Cardiac fibroblast (primary cell): ENCODE measurements around the gene KIF21B.

Experiments used
- DNase-seq, 2 donors: peaks; one replicate each; pipeline versions ENCODE4 v3.0.0 to v3.0.0-alpha.2; 2010; ENCODE audit warnings: low read depth in 2 of 2
- H3K4me3 ChIP-seq, 2 donors: replicated peaks in 1 of 2; 1 replicate in 1 of 2; 2 replicates in 1 of 2; pipeline ENCODE4 v1.5.1; 2011; ENCODE audit warnings: low read depth in 2 of 2, low read length in 2 of 2, mild to moderate bottlenecking in 2 of 2, moderate library complexity in 1 of 2
- CTCF ChIP-seq: IDR thresholded peaks from one replicate; pipeline ENCODE4 v1.5.1; 2011; ENCODE audit warnings: low read depth, mild to moderate bottlenecking, low read length, inconsistent platforms

Gene KIF21B

GRCh38 chr1:201026836-201027235 lies 3.3 kb upstream of the KIF21B start:
- DNase-seq, result no peak
- TF ChIP-seq CTCF, result no peak
- H3K4me3 ChIP-seq, result no peak overlapping the region

- no peak for DNase-seq
- H3K4me3 ChIP-seq, result no peak overlapping the region
- no peak for TF ChIP-seq CTCF
Observed at GRCh38 chr1:201026234-201026633, 2.7 kb upstream of the KIF21B start.

GRCh38 chr1:201025571-201026002 lies 2.1 kb upstream of the KIF21B start:
- TF ChIP-seq CTCF, result peak; percentile 51
- no peak overlapping the region for H3K4me3 ChIP-seq
- peak; percentile 42 to 51 for DNase-seq

GRCh38 chr1:201024625-201024998 lies 1.1 kb upstream of the KIF21B start:
- no peak for TF ChIP-seq CTCF
- H3K4me3 ChIP-seq, result no peak overlapping the region
- no peak for DNase-seq

- H3K4me3 ChIP-seq, result no peak overlapping the region
- no peak for DNase-seq
Observed at GRCh38 chr1:201023920-201024624, 558 bp upstream of the KIF21B start.

GRCh38 chr1:201022820-201023516 lies 546 bp downstream of the KIF21B start:
- no peak for TF ChIP-seq CTCF
- no peak for DNase-seq
- peak overlapping the region; percentile 41 to 49 for H3K4me3 ChIP-seq

More at GRCh38 chr1:201023920-201024624, 558 bp upstream of the KIF21B start:
- TF ChIP-seq CTCF, result no peak

GRCh38 chr1:201022493-201022819 lies 1.1 kb downstream of the KIF21B start:
- no peak for DNase-seq
- no peak for TF ChIP-seq CTCF
- H3K4me3 ChIP-seq, result no peak overlapping the region
